ENCODE results near the gene HOXA2. TPM values are rescaled to one million over a fixed set of nuclear protein-coding genes. Genes with fewer than 3 reads are reported as not detected.

The HOXA2 gene
- total and polyA plus RNA-seq, 2 of the 8 experiments (the other 6 are each of a cell fraction or from before 2014, with no cell fraction given), result not detected

- POLR2A ChIA-PET (ENCODE audit: partially characterized antibody), result no interaction called here
Measured at GRCh38 chr7:27082171-27082570, 20.3 kb downstream of the HOXA2 start.

More at GRCh38 chr7:27082171-27082570, 20.3 kb downstream of the HOXA2 start:
- Histone ChIP-seq H3K23ac (ENCODE audit: insufficient read length) (no peak overlapping the region), H2BK12ac (ENCODE audit: low read depth, low read length) (no peak overlapping the region), H3K4me2 (ENCODE audit: insufficient read depth in 1 of 2, low read depth in 2 of 2, low read length in 2 of 2) (no peak overlapping the region), H3K18ac (ENCODE audit: extremely low read depth, low read length) (no peak overlapping the region), H2BK20ac (ENCODE audit: low read length) (no peak overlapping the region), H3K14ac (ENCODE audit: insufficient read length) (no peak overlapping the region), H3K36me3 (ENCODE audit: control insufficient read depth in 2 of 4, insufficient read depth in 4 of 4, low read length in 3 of 4) (no peaks in the 10 kb centered on the region), H3K27ac (ENCODE audit: low read depth, low read length) (no peak overlapping the region), H2AFZ (ENCODE audit: low read length) (no peak overlapping the region), H3K79me2 (ENCODE audit: control insufficient read depth in 1 of 2, insufficient read depth in 2 of 2, low read length in 2 of 2) (no peaks in the 10 kb centered on the region), H3K4me1 (replicated peaks in 1 of 4; ENCODE audit: control insufficient read depth in 3 of 4, insufficient read depth in 4 of 4, low read length in 3 of 4) (peaks cover 0 to 3% (median 0%) of the 10 kb centered on the region in 4 experiments; a peak in 1 of 7 replicates), H3K27me3 (replicated peaks in 1 of 4; ENCODE audit: control insufficient read depth in 3 of 4, extremely low read depth in 1 of 4, insufficient read depth in 3 of 4, low read length in 3 of 4) (peaks cover 6 to 9% (median 8%) of the 10 kb centered on the region in 4 experiments), H3K4ac (replicated peaks; ENCODE audit: insufficient read length, low read depth, low read length) (no peak overlapping the region), H4K8ac (ENCODE audit: extremely low read depth, insufficient read depth, low read length) (no peak overlapping the region), H2BK5ac (ENCODE audit: low read depth, low read length) (no peak overlapping the region), H3K4me3 (ENCODE audit: extremely low read depth in 1 of 4, insufficient read depth in 2 of 4, low read depth in 3 of 4, low read length in 4 of 4) (no peak overlapping the region), H2BK120ac (replicated peaks; ENCODE audit: low read depth, low read length) (no peak overlapping the region), H4K5ac (ENCODE audit: insufficient read length, low read depth, low read length) (no peak overlapping the region), H2AK5ac (ENCODE audit: low read depth, low read length) (no peak overlapping the region), H3K9me3 (ENCODE audit: insufficient read depth in 2 of 2, low read depth in 1 of 2, low read length in 1 of 2) (peaks cover 0 to under 1% of the 10 kb centered on the region in 2 experiments; a peak in 1 of 4 replicates), H3K56ac (replicated peaks; ENCODE audit: insufficient read length, low read depth, low read length) (no peak overlapping the region), H3K9ac (replicated peaks in 1 of 4; ENCODE audit: extremely low read depth in 1 of 4, low read depth in 3 of 4, low read length in 3 of 4) (no peak overlapping the region), H4K20me1 (replicated peaks in 1 of 2; ENCODE audit: control insufficient read depth in 1 of 2, insufficient read depth in 2 of 2, low read length in 2 of 2) (no peaks in the 10 kb centered on the region), H4K91ac (replicated peaks; ENCODE audit: insufficient read length, low read length) (no peak overlapping the region), H3K23me2 (ENCODE audit: low read depth, low read length) (no peaks in the 10 kb centered on the region; the same call in 1 of the 2 replicates), H3K79me1 (ENCODE audit: low read depth, low read length) (no peaks in the 10 kb centered on the region), H2BK15ac (ENCODE audit: low read length) (no peak overlapping the region)
- TF ChIP-seq NRF1 (IDR thresholded peaks at IDR 0.05; ENCODE audit: low read depth, low read length), result no peak
- TF ChIP-seq SP4 (IDR thresholded peaks at IDR 0.05; ENCODE audit: low read length), result no peak
- TF ChIP-seq SUZ12 (IDR thresholded peaks at IDR 0.05; ENCODE audit: low read length), result no peak
- TF ChIP-seq HDAC6 (IDR thresholded peaks at IDR 0.05; ENCODE audit: low read depth, low read length), result no peak
- no peak for TF ChIP-seq EP300 (IDR thresholded peaks at IDR 0.05; ENCODE audit: borderline replicate concordance in 1 of 2, low read depth in 2 of 2, low read length in 2 of 2)
- TF ChIP-seq TBP (IDR thresholded peaks at IDR 0.05; ENCODE audit: low read depth, low read length), result no peak
- no peak for TF ChIP-seq KDM1A (IDR thresholded peaks at IDR 0.05; ENCODE audit: borderline replicate concordance, low read length)
- TF ChIP-seq SAP30 (IDR thresholded peaks at IDR 0.05; ENCODE audit: insufficient read depth, insufficient replicate concordance, low read length), result no peak
- no peak for TF ChIP-seq RNF2 (IDR thresholded peaks at IDR 0.05; ENCODE audit: borderline replicate concordance, low read depth, low read length, missing control alignments, poor library complexity, severe bottlenecking)
- TF ChIP-seq KDM4A (IDR thresholded peaks at IDR 0.05; ENCODE audit: low read depth, low read length, severe bottlenecking), result no peak
- no peak for TF ChIP-seq E2F6 (IDR thresholded peaks at IDR 0.05)
- DNase-seq (ENCODE audit: low read depth in 1 of 2, low spot score in 2 of 2) (no peak), FAIRE-seq (no peak)
- WGBS, 2 experiments (ENCODE audit: extremely low coverage in 1 of 2, insufficient coverage in 1 of 2, insufficient read length in 1 of 2, insufficient replicate concordance in 2 of 2, low coverage in 1 of 2, low lambda C conversion rate in 2 of 2, missing lambda C conversion rate in 1 of 2), result 88% methylated on average over 1 of the region's 1 CpG; no CpG with 5 or more reads in 1 of the 2 experiments
- CTCF ChIA-PET (ENCODE audit: partially characterized antibody), result interaction anchor here (1.2 to 1.6 kb wide), 3 partner anchors 8 to 402 kb away, joined by 3 read pairs; no protein-coding TSS in a partner anchor
